ENCODE data around the gene YWHAG. TPM values are rescaled to one million over a fixed set of nuclear protein-coding genes. Genes with fewer than 3 reads are reported as not detected.

The YWHAG gene
- total RNA-seq, 4 donors from 2014 or later = 49.8 to 86.2 (median 70.3) TPM

DNA sequence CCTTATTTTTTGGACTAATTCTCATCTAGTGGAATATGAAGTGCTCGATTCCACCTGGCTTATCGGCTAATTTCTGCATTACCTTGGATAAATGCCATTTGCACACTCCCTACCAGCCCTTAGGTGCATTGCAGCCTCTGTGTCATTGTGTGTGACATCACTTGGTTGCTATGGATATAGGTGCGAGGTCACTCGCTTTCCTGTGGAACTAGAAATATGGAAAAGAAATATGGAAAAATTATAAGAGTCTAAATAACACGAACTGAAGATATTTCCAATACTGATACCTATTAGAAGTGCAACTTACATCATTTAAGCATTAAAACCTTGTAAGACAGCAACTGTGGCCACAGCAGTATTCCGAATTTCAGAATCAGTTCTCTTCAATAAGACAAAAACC is 2.0 kb downstream of the YWHAG start:
- Histone ChIP-seq H3K36me3 (no peaks in the 10 kb centered on the region), H3K27ac (peak overlapping the region in 3 of 4 donors; percentile 97 to 100 (median 100)), H3K9me3 (no peaks in the 10 kb centered on the region), H3K27me3 (no peaks in the 10 kb centered on the region), H3K4me1 (peaks cover 6 to 70% (median 25%) of the 10 kb centered on the region in 3 donors), H3K4me3 (peak overlapping the region; percentile 96 to 99)
- no peak for ATAC-seq
- TF ChIP-seq EP300 (IDR thresholded peaks at IDR 0.05) (no peak), POLR2AphosphoS5 (IDR thresholded peaks at IDR 0.05) (no peak), CTCF (IDR thresholded peaks at IDR 0.05) (peak in 1 of 4 experiments; percentile 19), POLR2A (IDR thresholded peaks at IDR 0.05) (no peak)
- WGBS, 2 donors (ENCODE audit: low coverage in 1 of 2) = 18 to 30% methylated on average over 4 to 6 of the region's 6 CpGs

DNA sequence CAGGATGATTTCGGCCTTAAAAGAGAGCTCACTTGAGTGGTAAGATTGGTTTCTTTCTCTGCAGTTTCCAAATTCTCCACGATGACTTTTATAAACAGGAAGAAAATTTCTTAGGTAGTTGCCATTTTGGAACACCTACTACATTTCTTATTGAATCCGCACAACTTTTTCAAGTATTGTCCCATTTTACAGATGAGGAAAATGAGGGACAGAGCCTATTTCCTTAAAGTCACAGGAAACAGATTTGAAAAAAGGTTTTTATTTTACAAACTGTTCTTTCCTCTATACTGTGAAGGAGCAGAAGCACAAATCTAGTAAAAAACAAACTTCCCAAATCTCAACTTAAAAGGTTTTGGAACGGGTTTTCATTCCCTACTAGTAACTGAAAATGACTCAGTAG is 2.7 kb downstream of the YWHAG start:
- Histone ChIP-seq H3K36me3 (no peaks in the 10 kb centered on the region), H3K9me3 (no peaks in the 10 kb centered on the region), H3K4me1 (peaks cover 6 to 77% (median 30%) of the 10 kb centered on the region in 3 donors), H3K27ac (peak overlapping the region in 1 of 4 donors; percentile 100), H3K4me3 (peak overlapping the region in 1 of 2 donors; percentile 99), H3K27me3 (no peaks in the 10 kb centered on the region)
- ATAC-seq = no peak
- 68 to 77% methylated on average over 4 of the region's 4 CpGs for WGBS, 2 donors (ENCODE audit: low coverage in 1 of 2)
- TF ChIP-seq POLR2A (IDR thresholded peaks at IDR 0.05) (no peak), CTCF (IDR thresholded peaks at IDR 0.05) (no peak), EP300 (IDR thresholded peaks at IDR 0.05) (no peak), POLR2AphosphoS5 (IDR thresholded peaks at IDR 0.05) (no peak)

GRCh38 chr7:76354981-76355730 is 3.6 kb downstream of the YWHAG start:
- 85 to 87% methylated on average over 9 of the region's 9 CpGs for WGBS, 2 donors (ENCODE audit: low coverage in 1 of 2)
- Histone ChIP-seq H3K27ac (peak overlapping the region in 2 of 4 donors; percentile 5 to 100), H3K4me1 (peaks cover 6 to 82% (median 30%) of the 10 kb centered on the region in 3 donors), H3K36me3 (peaks cover 0 to 5% of the 10 kb centered on the region in 2 donors), H3K4me3 (no peak overlapping the region), H3K9me3 (no peaks in the 10 kb centered on the region), H3K27me3 (no peaks in the 10 kb centered on the region)
- no peak for ATAC-seq
- TF ChIP-seq EP300 (IDR thresholded peaks at IDR 0.05) (no peak), POLR2A (IDR thresholded peaks at IDR 0.05) (no peak), POLR2AphosphoS5 (IDR thresholded peaks at IDR 0.05) (no peak), CTCF (IDR thresholded peaks at IDR 0.05) (no peak)

DNA sequence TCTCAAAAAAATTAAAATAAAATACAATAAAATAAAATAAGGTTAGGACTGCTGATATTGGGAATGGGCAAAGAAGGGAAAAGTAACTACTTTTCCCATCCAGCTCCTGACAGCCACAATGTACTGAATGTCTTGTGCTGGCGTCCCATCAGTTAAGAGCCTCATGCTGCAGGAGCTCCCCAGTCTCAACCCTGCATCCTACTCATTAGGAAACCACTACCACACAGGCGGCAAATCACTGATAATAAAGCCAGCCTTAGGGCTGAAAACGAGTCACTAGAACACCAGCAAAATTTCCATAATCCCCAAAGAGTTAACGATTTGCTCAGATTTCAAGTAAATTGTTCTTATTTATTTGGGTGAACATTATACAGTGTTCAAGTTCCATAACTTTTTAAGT is 4.3 kb downstream of the YWHAG start:
- ATAC-seq = no peak
- TF ChIP-seq CTCF (IDR thresholded peaks at IDR 0.05) (no peak), POLR2AphosphoS5 (IDR thresholded peaks at IDR 0.05) (no peak), POLR2A (IDR thresholded peaks at IDR 0.05) (no peak), EP300 (IDR thresholded peaks at IDR 0.05) (no peak)
- H3K4me3 ChIP-seq = no peak overlapping the region
- H3K27ac ChIP-seq = peak overlapping the region in 2 of 4 donors; percentile 4 to 5
- H3K36me3 ChIP-seq = peaks cover 0 to 12% of the 10 kb centered on the region in 2 donors
- H3K27me3 ChIP-seq = no peaks in the 10 kb centered on the region
- H3K4me1 ChIP-seq = peaks cover 6 to 75% (median 25%) of the 10 kb centered on the region in 3 donors
- no peaks in the 10 kb centered on the region for H3K9me3 ChIP-seq
- WGBS, 2 donors (ENCODE audit: low coverage in 1 of 2) = 82 to 100% methylated on average over 1 to 4 of the region's 4 CpGs

DNA sequence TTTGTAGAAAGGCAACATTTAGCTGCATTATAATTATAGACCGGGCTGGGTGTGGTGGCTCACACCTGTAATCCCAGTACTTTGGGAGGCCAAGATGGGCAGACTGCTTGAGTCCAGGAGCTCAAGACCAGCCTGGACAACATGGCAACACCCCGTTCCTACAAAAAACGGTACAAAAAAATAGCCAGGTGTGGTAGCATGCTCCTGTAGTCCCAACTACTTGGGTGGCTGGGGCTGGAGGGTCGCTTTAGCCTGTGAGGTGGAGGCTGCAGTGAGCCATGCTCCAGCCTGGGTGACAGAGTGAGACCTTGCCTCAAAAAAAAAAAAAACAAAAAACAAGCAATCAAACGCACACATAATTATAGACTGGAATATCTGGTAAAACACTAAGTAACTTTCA is 5.0 kb downstream of the YWHAG start:
- 90 to 100% methylated on average over 2 of the region's 5 CpGs for WGBS, 2 donors (ENCODE audit: low coverage in 1 of 2)
- TF ChIP-seq CTCF (IDR thresholded peaks at IDR 0.05) = no peak
- TF ChIP-seq POLR2A (IDR thresholded peaks at IDR 0.05) = no peak
- TF ChIP-seq POLR2AphosphoS5 (IDR thresholded peaks at IDR 0.05) = no peak
- TF ChIP-seq EP300 (IDR thresholded peaks at IDR 0.05) = no peak
- no peak for ATAC-seq
- Histone ChIP-seq H3K4me3 (no peak overlapping the region), H3K4me1 (peaks cover 6 to 77% (median 24%) of the 10 kb centered on the region in 3 donors), H3K9me3 (no peaks in the 10 kb centered on the region), H3K36me3 (peaks cover 0 to 14% of the 10 kb centered on the region in 2 donors), H3K27ac (peak overlapping the region in 1 of 4 donors; percentile 4), H3K27me3 (no peaks in the 10 kb centered on the region)
